AG09319 (cell line): ENCODE results near the gene GALK2.
A peak's percentile ranks its signal among the peaks of the same experiment; 100 is the strongest.
"Not testable (repeated sequence)": the region's sequence is repeated elsewhere in the genome, so short reads cannot be mapped to it uniquely, and the experiment has no call there.

Source experiments
- DNase-seq: peaks from one replicate; pipeline ENCODE4 v3.0.0-alpha.2; 2010; ENCODE audit warnings: low read depth; ENCODE audit errors: extremely low read depth
- TF ChIP-seq, protein P1 (sequence below): IDR thresholded peaks from 2 replicates; pipeline ENCODE4 v1.5.1; 2011; ENCODE audit warnings: low read depth, mild to moderate bottlenecking, inconsistent platforms, low read length, moderate library complexity

Gene GALK2

DNA sequence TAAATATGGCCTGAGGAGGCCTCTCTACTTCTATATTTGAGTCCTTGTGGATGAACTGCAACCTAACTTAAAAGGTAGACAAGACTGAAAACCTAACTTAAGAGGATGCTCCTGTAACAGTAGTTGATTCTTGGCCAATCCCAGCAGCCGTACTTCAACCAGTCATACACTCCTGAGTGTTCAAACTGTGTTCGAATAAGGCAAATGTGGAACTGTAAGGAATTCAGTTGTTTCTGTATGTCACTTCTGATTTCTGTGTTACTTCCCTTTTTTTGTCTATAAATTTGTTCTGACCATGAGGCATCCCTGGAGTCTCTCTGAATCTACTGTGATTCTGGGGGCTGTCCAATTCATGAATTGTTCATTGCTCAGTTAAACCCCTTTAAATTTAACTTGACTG lies 20.5 kb downstream of the GALK2 start:
- TF ChIP-seq, protein P1, sequence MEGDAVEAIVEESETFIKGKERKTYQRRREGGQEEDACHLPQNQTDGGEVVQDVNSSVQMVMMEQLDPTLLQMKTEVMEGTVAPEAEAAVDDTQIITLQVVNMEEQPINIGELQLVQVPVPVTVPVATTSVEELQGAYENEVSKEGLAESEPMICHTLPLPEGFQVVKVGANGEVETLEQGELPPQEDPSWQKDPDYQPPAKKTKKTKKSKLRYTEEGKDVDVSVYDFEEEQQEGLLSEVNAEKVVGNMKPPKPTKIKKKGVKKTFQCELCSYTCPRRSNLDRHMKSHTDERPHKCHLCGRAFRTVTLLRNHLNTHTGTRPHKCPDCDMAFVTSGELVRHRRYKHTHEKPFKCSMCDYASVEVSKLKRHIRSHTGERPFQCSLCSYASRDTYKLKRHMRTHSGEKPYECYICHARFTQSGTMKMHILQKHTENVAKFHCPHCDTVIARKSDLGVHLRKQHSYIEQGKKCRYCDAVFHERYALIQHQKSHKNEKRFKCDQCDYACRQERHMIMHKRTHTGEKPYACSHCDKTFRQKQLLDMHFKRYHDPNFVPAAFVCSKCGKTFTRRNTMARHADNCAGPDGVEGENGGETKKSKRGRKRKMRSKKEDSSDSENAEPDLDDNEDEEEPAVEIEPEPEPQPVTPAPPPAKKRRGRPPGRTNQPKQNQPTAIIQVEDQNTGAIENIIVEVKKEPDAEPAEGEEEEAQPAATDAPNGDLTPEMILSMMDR = no peak
- no peak for DNase-seq

DNA sequence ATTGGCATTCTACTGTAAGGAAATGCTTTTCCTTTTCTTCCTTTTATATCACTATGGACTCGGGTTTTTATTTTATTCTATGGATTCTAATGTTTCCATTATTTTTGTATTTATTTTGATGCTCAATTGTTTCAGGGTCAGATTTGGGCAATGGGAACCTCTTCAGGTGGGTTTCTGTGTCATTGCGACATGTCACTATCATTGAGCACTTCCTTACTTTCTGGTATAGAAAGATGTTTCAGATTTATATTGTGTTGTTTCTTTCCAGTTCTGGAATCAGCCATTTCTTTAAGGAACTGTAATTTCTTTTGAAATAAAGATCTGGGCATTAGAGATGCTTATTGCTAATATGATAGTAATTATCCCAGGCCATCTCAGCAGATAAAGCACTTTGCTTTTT lies 21.8 kb downstream of the GALK2 start:
- TF ChIP-seq, protein P1 = no peak
- DNase-seq = no peak

DNA sequence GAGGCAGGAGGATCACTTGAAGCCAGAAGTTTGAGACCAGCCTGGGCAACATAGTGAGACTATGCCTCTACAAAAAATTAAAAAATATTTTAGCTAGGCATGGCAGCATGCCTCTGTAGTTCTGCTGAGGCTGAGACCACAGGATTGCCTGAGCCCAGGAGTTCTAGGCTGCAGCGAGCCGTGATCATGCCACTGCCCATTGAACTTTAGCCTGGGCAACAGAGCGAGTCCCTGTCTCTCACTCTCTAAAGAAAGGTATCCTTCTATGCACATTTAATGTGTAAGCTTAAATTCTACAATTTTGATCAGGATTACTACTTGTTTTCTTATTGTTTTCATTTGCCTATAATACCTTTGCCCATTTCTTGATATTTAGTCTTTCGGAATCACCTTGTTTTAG lies 26.8 kb downstream of the GALK2 start:
- no peak for DNase-seq
- TF ChIP-seq, protein P1 = no peak

DNA sequence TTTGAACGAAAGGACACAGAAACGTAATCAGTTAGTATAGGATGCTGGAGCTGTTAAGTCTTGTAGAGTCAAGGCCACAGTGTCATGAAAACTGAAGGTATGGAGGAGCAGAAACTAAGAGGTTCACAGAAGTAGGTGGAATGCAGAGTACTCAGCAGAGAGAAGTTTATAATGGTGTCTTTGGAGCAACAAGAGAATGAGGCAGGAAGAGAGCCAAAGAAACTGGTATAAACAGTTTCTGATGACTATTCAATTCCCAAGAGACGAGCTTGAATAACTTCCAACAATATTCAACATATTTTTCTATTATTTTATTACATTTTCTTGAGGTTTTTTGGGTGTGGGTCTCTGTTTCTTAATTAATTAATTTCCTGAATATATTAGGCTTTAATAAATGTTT lies 29.6 kb downstream of the GALK2 start:
- TF ChIP-seq, protein P1 = no peak
- DNase-seq = peak; percentile 15

DNA sequence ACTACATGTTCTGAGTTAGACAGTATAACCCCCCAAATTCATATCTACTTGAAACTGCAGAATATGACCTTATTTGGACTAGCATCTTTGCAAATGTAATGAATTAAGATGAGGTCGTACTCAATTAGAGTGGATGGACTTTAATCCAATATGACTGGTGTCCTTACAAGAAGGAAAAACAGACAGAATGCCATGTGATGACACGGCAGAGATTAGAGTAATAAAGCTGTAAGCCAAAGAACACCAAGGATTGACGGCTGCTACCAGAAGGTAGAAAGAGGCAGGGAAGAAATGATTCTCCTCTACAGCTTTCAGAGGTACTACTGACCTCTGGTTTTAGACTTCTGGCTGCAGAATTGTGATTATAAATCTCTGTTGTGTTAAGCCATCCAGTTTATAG lies 30.3 kb downstream of the GALK2 start:
- no peak for DNase-seq
- TF ChIP-seq, protein P1 = no peak

DNA sequence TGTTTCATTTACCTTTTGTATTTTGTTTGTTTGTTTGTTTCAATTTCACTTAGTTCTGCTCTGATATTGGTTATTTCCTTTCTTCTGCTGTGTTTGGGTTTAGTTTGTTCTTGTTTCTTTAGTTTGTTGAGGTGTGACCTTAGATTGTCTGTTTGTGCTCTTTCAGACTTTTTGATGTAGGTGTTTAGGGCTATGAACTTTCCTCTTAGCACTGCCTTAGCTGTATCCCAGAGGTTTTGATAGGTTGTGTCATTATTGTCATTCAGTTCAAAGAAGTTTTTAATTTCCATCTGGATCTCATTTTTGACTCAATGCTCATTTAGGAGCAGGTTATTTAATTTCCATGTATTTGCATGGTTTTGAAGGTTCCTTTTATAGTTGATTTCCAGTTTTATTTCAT lies 38.1 kb downstream of the GALK2 start:
- not testable (repeated sequence) for DNase-seq

DNA sequence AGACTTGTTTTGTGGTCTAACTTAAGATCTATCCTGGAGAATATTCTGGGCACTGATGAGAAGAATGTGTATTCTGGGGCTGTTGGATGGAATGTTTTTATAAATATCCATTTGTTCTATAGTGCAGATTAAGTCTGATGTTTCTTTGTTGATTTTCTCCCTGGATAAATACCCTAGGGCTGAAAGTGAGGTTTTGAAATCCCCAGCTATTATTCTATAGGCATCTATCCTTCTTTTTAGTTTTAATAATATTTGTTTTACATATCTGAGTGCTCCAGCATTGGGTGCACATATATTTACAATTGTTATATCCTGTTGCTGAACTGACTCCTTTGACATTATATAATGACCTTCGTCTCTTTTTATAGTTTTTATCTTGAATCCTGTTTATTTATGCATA lies 42.9 kb downstream of the GALK2 start:
- TF ChIP-seq, protein P1 = no peak
- no peak for DNase-seq

DNA sequence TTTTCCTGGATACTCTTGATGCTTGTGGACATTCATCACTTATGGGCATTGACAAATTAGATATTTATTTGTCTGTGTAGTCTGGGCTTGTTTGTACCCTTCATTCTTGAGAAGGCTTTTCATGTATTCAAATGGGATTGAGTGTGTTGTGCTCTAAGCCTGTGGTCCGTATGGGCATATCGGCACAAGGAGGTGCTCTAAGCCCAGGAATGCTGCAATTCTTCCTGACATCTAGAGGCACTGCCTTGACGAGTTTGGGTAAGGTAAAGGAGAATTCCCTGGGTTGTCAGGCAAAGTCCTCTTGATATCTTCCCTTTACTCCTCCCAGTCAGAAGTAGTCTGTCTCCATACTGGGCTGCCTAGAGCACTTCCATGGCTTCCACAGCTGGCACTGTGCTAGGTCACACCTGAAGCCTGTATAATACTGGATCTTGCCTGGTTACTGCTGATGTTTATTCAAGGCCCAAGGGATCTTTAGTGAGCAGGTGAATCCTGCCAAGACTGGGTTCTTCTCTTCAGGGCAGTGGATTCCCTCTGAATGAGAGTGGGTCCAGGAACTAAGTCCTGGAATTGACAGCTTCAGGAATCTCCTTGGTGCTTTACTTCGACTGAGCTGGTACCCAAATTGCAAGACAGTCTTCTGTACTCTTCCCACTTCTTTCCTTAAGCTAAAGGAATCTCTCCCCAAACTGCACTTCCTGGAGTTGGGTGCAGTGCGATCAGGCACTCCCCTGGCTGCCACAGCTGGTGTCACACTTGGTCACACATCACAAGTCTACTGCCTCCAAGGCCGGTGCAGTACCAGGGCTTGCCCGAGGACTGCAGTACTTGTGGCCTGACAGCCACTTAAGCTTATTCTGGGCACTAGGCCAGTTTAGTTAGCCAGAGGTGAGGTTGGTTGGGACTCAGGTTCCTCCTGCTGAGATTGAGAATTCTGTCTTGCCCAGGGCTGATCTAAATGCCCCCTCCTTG lies 46.0 kb downstream of the GALK2 start:
- no peak for DNase-seq
- TF ChIP-seq, protein P1 = no peak
